GM19193 (cell line): ENCODE measurements around the gene TCP11.

Experiments
- POLR2A ChIP-seq: IDR thresholded peaks from 4 replicates; pipeline ENCODE4 v1.6.1; 2011; ENCODE audit not compliant: insufficient read depth, insufficient read length; ENCODE audit errors: extremely low read depth

Gene TCP11

DNA sequence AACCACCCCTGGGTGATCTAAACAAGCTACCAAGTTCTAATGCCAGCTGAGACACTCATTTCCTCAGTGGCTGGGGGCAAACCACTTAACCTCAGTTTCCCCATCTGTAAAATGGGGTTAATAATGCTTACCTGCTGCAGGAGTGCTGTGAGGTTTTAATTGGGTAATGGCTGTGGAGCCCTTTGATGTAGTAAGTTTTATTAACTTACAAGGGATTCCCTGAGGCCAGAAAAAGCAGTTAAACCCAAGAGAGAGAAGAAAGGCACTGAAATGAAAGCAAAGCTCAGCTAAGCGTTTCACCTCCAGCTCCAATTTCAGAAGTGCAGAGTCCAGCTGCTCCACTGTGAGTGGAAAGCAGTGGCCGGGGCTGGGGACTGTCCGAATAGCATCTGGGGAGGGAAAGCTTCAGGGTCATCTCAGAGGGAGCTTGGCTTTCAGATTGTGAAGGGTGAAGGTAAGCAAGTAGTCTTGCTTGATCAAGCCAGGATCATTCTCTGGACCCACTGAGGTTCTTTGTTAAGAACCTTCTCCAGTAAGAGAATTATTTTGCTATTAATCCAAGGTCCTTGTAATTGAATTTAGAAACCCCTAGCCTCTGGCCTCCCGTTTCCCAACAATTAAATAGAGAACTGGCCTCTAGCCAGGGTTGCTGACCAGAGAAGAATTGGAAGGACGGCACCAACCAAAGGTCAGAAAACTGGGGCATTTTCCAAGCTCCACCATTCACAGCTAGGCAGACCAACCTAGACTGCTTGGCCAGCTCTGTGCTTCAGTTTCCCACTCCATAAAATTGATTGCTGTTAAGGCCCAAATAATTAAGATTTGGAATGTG, 20.9 kb upstream of the TCP11 start:
- TF ChIP-seq POLR2A = no peak

DNA sequence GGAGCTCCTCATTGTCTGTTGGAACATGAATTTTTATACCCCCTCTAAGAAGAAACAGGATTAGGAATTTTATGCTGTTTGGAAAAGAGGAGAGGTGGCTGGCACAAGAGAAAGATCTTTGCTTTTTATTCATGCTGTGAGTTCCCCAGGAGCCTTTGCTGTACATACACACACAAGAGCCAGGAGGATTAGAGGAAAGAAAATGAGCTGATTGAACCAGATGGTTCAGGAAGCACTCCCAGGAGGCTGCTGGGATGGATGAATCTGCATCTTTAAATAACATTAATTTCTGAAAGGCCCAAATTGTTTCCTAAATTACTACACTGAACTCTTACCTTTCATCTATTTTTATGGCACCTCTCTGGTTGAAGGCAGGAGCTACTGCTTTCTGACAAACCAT, 20.1 kb upstream of the TCP11 start:
- TF ChIP-seq POLR2A = no peak

DNA sequence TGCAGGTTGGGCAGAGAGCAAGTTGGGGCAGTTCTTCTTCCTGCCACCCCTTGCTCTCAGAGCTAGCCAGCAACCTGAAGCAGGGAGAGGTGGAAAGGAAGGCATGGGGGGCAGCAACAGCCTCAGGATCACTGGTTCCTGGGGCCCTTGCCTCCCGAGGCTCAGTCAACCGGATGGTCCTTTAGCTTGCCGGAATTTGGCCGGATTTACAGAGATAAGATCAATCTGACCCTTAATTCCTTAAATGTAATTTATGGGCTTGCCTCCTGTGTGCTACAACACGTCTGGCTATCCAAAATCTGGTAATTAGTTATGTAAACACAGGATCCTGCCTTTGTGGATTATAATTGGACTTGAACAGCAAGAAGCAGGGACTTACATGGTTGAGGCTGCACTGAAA, 19.5 kb upstream of the TCP11 start:
- no peak for TF ChIP-seq POLR2A

DNA sequence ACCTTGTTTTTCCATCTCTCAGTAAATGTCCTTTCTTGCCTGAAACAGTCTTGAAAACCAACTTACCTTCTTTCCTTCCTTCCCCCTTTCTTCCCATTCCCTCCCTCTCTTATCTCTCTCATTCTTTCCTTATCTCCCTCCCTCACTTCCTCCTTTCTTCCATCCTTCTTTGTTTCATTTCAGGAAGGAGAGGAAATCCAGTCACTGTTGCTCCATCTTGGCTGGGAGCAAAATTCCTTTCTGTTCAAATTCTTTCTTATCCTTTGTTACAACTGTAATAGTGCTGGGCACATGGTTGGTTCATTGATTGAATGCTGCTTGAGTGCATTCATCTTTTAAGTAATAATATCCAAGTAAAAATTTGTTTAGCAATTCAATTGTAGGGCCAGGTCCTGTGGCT, 17.4 kb upstream of the TCP11 start:
- TF ChIP-seq POLR2A = no peak

DNA sequence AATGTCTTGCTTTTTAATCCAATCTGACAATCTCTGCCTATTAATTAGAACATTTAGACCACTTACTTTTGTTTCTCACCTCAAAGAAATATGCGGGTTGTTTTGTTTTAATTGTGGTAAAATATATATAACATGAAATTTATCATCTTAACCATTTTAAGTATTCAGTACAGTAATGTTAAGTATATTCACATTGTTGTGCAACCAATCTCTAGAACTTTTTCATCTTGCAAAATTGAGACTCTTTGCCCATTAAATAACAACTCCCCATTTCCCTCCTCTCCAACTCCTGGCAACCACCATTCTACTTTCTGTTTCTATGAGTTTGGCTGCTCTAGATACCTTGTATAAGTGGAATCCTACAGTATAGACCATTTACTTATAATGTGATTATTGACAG, 13.8 kb upstream of the TCP11 start:
- TF ChIP-seq POLR2A = no peak

DNA sequence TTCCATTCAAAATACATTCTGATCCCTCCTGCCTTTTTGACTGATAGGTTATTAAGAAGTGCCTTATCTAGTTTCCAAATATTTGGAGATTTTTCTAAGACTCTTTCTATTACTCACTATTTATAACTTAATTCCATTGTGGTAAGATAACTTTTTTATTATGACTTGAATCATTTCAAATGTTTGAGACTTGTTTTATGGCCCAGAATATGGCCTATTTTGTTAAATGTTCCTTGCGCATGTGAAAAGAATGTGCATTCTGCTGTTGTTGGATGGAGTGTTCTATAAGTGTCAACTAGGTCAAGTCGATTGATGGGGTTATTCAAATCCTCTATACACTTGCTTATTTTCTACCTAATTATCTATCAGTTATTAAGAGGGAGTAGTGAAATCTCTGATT, 13.1 kb upstream of the TCP11 start:
- no peak for TF ChIP-seq POLR2A

DNA sequence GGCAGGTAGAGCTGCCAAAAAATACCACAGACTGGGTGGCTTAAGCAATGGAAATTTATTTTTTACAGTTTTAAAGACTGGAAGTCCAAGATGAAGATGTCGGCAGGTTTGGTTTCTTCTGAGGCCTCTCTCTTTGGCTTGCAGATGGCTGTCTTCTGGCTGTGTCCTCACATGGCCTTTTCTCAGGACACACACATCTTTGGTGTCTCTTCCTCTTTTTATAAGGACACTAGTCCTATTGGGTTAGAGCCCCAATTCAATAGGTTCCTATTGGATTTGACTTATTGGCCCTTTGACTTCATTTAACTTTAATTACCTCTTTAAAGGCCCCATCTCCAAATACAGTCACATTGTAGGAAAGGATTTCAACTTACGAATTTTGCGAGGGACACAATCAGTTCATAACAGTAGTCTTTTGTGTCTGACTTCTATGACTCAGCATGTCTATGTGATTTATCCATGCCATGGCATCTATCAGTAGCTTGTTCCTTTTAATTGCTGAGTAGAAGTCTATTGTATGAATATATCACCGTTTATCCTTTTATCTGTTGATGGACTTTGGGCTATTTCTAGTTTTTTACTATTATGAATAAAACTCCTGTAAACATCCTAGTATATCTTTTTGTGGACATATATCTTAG, 11.0 kb upstream of the TCP11 start:
- no peak for TF ChIP-seq POLR2A

DNA sequence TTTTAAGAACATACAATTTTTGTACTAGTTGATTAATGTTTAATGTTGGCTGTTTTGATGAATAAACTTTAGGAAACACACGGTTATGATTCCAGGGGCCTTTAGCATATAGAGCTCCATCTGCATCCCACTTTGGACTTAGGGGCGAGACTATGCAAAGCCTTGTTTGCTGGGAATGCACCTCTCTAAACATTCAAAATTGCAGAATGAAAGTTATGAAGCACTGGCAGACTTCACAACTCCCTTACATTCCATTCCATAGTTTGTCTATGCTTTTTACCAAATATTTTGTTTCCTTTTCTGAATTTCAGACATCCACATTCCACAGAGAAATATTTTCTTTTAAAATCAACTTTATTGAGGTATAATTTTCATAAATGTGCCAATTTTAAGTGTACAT, 10.3 kb upstream of the TCP11 start:
- TF ChIP-seq POLR2A = no peak

DNA sequence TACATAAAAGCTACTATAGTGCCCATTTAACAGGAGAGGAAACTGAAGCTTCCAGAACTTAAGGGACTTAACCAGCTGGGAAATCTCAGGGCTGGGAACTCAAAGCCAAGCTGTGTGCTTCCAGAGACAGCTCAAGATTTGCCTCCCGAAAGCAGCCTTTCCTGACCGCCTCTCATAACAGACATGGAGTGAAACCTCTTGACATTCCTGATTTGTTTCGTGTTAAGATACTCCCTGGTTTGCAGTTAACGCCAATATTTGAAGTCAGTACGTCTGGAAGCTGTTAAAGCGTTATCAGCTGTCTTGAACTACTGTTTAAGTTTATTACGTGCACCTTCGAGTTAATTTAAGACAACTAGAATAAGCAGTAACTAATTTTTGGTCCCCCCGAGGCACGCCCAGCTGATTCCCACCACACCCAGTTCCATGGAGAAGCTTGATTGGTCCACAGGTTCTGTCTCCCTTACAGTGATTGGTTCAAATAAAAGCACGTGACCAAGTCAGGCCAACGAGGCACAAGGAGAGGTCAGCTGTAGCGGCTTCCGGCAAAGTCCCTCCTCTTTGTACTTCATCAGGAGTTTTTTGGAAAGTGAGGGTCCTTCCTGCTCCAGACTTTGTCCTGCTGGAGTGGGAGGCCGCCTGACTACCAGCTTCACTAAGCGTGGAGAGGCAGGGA, 8.9 kb upstream of the TCP11 start:
- no peak for TF ChIP-seq POLR2A

DNA sequence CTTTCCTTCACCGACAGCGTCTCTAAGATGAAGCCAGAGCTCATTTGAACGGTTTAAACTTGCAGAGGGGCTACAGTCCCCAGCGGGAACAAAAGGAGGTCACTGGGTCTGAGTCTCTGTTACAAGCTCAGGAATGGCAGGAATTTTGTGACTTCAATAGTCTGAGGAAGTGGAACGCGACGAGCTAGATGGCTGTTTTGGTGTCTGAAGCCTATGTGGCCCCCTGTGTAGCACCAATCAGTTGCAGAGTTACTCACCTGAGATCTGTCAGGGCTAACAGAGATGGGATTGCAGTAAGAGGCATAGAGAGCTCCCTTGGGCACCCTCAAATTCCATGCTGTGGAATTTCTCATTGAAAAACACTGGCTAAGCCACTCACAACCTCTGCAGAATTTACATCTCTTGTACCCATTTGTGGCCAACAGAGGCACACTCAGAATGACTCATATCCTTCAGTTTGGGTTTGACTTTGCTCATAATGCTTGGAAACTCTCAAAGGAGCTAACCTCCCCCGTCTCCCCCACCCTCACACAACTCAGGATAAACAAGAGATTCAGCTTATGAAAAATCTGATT, 7.1 kb upstream of the TCP11 start:
- no peak for TF ChIP-seq POLR2A

DNA sequence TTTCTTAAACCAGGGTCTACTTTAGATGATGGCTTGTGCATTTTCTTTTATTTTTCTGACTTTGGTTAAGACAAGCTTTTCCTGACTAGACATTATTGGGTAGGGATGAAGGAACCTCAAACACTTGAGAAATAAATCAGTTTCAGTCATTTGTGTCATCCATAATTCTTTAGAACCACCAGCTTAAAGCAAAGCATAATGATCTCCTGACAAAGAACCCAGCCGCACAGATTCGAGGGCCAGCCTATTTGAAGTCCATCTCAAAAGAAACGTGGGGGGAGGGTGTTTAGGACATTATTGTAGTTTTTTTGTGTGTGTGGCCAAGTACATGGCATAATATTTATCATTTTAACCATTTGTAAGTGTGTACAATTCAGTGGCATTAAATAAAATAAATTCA, 6.3 kb upstream of the TCP11 start:
- TF ChIP-seq POLR2A = no peak

DNA sequence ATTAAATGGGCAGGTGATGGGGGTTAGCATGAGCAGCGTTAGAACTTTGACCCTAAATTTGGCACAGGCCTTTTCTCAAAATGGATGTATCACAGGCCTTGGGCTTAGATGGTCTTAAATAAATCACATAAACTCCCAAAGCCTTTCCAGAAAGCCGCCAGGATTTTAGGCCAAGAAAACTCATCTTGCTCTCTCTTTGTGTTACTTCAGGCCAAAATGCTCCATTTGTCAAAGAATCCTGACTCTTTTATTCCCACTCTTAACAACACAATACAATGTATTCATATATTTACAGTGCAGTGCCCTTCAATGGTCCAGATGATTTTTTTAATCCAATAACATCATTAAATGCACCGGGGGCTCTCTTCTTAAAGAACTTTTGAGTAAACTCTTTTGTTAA, 5.9 kb upstream of the TCP11 start:
- no peak for TF ChIP-seq POLR2A

DNA sequence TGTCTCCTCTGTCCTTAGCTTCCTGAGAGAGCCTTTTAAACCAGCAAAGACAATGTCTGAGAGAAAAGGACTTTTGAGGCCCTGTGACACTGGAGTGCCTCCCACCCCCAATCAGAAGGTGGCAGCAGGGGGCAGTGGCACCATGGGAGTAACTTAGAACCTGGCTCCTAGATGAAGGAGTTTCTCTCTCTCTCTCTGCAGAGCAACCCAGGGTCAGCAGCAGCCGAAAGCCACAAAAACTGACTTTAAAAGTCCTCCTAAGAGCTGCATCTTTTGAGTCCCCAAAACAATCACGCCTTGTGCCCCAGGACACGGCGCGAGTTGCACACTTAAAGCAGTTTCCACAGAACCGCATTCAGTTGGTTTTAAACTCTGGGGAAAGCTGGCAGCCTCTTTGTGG, 5.3 kb upstream of the TCP11 start:
- TF ChIP-seq POLR2A = no peak

DNA sequence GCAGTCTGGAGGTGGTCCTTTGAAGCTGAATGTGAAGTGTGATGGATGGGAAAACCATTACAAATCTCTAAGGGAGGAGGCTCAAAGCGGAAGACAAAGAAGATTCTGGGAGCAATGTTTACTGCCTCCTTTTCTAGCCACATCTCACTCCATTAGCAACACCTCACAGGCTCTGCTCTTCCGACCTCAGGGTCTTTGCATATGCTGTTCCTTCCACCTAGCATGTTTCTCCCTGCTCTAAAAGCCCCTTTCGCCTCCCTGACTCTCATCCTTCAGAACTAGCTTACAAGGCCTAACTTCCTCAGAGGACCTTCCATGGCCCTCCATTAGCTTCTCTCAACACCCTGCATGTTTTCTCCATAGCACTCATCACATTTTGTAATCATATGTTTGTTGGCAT, 4.6 kb upstream of the TCP11 start:
- no peak for TF ChIP-seq POLR2A
